ENCODE data around the gene KAT2B.

GRCh38 chr3:20148466-20148865, 108.2 kb downstream of the KAT2B start:
- TF ChIP-seq ZBTB40 (IDR thresholded peaks at IDR 0.05) (no peak), ZBTB40 (CRISPR knock-in tag; IDR thresholded peaks at IDR 0.05) (no peak), GABPA (IDR thresholded peaks at IDR 0.05; ENCODE audit: low read depth, low read length) (no peak), GABPA (CRISPR knock-in tag; IDR thresholded peaks at IDR 0.05; ENCODE audit: low read depth) (no peak), IRF9 (CRISPR knock-in tag; IDR thresholded peaks at IDR 0.05; ENCODE audit: borderline replicate concordance) (no peak), POLR2G (IDR thresholded peaks at IDR 0.05; ENCODE audit: low read depth, low read length) (no peak), ZBTB33 (CRISPR knock-in tag; IDR thresholded peaks at IDR 0.05) (no peak)
